ENCODE results near the gene EFHC1. TPM values are rescaled to one million over a fixed set of nuclear protein-coding genes. Genes with fewer than 3 reads are reported as not detected.

Gene EFHC1
- total and polyA plus RNA-seq, 2 of the 13 experiments (the other 11 are each of a cell fraction or from before 2014, with no cell fraction given) = 23.4 to 29.5 TPM

- TF ChIP-seq ARID4A (CRISPR knock-in tag; IDR thresholded peaks at IDR 0.05; ENCODE audit: borderline replicate concordance) (no peak), DPF2 (CRISPR knock-in tag; IDR thresholded peaks at IDR 0.05; ENCODE audit: borderline replicate concordance, low read depth) (no peak), RAD21 (CRISPR knock-in tag; IDR thresholded peaks at IDR 0.05) (no peak), LBX2 (CRISPR knock-in tag; IDR thresholded peaks at IDR 0.05; ENCODE audit: borderline replicate concordance) (no peak), BCLAF1 (IDR thresholded peaks at IDR 0.05) (no peak), ZBTB49 (CRISPR knock-in tag; IDR thresholded peaks at IDR 0.05; ENCODE audit: borderline replicate concordance) (no peak), ZNF709 (CRISPR knock-in tag; IDR thresholded peaks at IDR 0.05) (no peak), MEF2D (CRISPR knock-in tag; IDR thresholded peaks at IDR 0.05) (no peak), HNF4G (IDR thresholded peaks at IDR 0.05; ENCODE audit: borderline replicate concordance, low read depth, low read length) (peak; percentile 78; the same call in 1 of the 2 replicates), HNF4G (CRISPR knock-in tag; IDR thresholded peaks at IDR 0.05; ENCODE audit: borderline replicate concordance, low read depth) (no peak), ZNF10 (CRISPR knock-in tag; IDR thresholded peaks at IDR 0.05; ENCODE audit: borderline replicate concordance, low read depth) (no peak), HNRNPLL (IDR thresholded peaks at IDR 0.05; ENCODE audit: low read depth, low read length, poor library complexity, severe bottlenecking) (no peak), HOXA3 (CRISPR knock-in tag; IDR thresholded peaks at IDR 0.05) (peak; percentile 33; the same call in 1 of the 2 replicates), CHCHD3 (CRISPR knock-in tag; IDR thresholded peaks at IDR 0.05) (no peak), ZNF607 (CRISPR knock-in tag; IDR thresholded peaks at IDR 0.05; ENCODE audit: borderline replicate concordance) (no peak), RNF2 (conservative IDR thresholded peaks at IDR 0.05; ENCODE audit: low read depth) (no peak), ZMYM4 (CRISPR knock-in tag; IDR thresholded peaks at IDR 0.05) (peak; percentile 32; the same call in 1 of the 2 replicates), ZNF543 (CRISPR knock-in tag; IDR thresholded peaks at IDR 0.05) (no peak), ZNF138 (CRISPR knock-in tag; IDR thresholded peaks at IDR 0.05; ENCODE audit: low read depth) (no peak), SALL1 (CRISPR knock-in tag; IDR thresholded peaks at IDR 0.05) (peak; percentile 48; the same call in 1 of the 2 replicates)
Observed at GRCh38 chr6:52564856-52565255, 144.7 kb downstream of the EFHC1 start (continued).
